Fibroblast of the aortic adventitia (primary cell): Measurements from ENCODE around the gene PCSK6. TPM values are rescaled to one million over a fixed set of nuclear protein-coding genes. Genes with fewer than 3 reads are reported as not detected.

ENCODE experiments used
- DNase-seq: peaks from one replicate; pipeline ENCODE4 v3.0.0-alpha.2; 2010; ENCODE audit warnings: low read depth
- H3K4me3 ChIP-seq: 2 replicates; pipeline ENCODE4 v1.5.1; 2011; ENCODE audit warnings: low read depth, mild to moderate bottlenecking, control low read depth, low read length, moderate library complexity
- total RNA-seq: library from RNA; depleted of rRNA; stranded (reverse); fragments of >200 nt; gene quantifications from 2 replicates; pipeline ENCODE4 v1.2.3, GENCODE V29; 2012; ENCODE audit warnings: low replicate concordance
- TF ChIP-seq, protein P1 (sequence below): IDR thresholded peaks from 2 replicates; pipeline ENCODE4 v1.5.1; 2011; ENCODE audit warnings: mild to moderate bottlenecking, low read length, control low read depth, inconsistent platforms; ENCODE audit not compliant: insufficient read depth

PCSK6 gene
- total RNA-seq, 1 donor: 0.81 TPM

DNA sequence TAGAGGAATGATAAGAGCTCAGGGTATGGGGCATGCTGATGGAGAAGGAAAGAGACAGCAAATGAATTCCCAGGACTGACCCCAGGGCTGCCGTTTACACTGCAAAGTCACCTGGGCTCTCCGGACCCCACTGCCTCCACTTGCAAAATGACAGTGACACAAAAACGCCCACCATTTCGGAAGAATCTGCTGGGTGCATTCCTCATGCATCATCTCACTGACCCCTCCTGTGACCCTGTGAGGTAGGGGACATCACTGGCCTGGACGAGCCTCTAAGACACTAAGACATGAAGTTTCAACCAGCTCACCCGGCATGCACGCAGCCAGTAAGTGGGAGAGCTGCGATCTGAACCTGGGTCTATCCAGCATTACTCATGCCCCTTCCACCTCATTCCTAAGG lies 60.3 kb downstream of the PCSK6 start:
- H3K4me3 ChIP-seq: no peak overlapping the region
- TF ChIP-seq, protein P1, sequence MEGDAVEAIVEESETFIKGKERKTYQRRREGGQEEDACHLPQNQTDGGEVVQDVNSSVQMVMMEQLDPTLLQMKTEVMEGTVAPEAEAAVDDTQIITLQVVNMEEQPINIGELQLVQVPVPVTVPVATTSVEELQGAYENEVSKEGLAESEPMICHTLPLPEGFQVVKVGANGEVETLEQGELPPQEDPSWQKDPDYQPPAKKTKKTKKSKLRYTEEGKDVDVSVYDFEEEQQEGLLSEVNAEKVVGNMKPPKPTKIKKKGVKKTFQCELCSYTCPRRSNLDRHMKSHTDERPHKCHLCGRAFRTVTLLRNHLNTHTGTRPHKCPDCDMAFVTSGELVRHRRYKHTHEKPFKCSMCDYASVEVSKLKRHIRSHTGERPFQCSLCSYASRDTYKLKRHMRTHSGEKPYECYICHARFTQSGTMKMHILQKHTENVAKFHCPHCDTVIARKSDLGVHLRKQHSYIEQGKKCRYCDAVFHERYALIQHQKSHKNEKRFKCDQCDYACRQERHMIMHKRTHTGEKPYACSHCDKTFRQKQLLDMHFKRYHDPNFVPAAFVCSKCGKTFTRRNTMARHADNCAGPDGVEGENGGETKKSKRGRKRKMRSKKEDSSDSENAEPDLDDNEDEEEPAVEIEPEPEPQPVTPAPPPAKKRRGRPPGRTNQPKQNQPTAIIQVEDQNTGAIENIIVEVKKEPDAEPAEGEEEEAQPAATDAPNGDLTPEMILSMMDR: no peak
- no peak for DNase-seq

GRCh38 chr15:101428758-101429157 lies 60.7 kb downstream of the PCSK6 start:
- no peak for DNase-seq
- H3K4me3 ChIP-seq: no peak overlapping the region
- TF ChIP-seq, protein P1: no peak

GRCh38 chr15:101427606-101428487 lies 61.7 kb downstream of the PCSK6 start:
- TF ChIP-seq, protein P1: no peak
- no peak for DNase-seq
- H3K4me3 ChIP-seq: no peak overlapping the region

- DNase-seq: no peak
Observed at GRCh38 chr15:101426761-101427333, 62.7 kb downstream of the PCSK6 start.

DNA sequence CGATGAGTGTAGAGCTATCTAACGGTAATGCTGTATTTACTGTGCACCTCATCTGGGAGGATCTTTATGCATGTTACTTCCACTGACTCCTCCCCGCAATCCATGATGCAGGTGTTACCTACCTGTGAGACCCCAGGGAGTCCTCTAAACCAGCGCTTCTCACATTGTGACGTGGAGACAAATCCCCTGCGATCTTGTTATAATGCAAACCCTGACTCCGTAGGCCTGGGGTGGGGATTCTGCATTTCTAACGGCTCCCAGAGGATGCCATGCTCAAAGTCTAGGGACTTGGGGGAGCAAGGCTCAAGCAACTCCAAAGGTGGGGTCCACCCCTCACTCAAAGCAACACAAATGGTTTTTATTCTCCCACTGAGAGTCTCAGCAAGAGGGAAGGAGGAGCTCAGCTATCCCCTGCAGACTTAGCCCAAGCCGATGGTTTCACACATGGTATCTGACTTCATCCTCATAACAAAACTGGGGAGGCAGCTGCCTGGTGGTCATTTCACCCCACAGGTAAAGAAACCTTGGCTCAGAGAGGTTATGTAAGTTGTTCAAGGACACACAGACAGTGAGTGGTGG lies 63.6 kb downstream of the PCSK6 start:
- TF ChIP-seq, protein P1: no peak
- no peak for DNase-seq
- no peak overlapping the region for H3K4me3 ChIP-seq

More at GRCh38 chr15:101426761-101427333, 62.7 kb downstream of the PCSK6 start:
- TF ChIP-seq, protein P1: no peak
- no peak overlapping the region for H3K4me3 ChIP-seq

- no peak overlapping the region for H3K4me3 ChIP-seq
- TF ChIP-seq, protein P1: no peak
- no peak for DNase-seq
Observed at GRCh38 chr15:101424984-101425383, 64.5 kb downstream of the PCSK6 start.
